Measurements from ENCODE around the gene FBN1.

FBN1 gene

DNA sequence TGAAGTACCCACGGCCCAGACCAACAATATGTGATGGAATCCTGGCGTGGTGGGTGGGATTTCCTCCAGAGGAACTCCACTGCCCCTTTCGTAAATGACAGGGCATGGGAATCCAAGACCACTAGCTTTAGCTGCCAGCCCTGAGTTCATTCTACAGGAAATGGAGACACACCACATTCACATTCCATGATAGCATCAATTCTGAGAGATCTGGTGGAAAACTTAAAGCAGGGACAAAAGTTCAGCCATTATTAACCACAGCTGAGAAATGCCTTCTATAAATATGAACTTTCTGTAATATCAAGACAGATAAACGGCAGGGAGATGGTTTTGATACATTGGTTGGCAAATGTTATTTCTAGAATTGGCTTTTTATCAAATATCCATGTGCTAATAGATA is 98.2 kb downstream of the FBN1 start:
- TF ChIP-seq SUZ12 (IDR thresholded peaks at IDR 0.05; ENCODE audit: extremely low read depth, insufficient read depth, insufficient read length) (no peak), ZNF274 (IDR thresholded peaks at IDR 0.05; ENCODE audit: low read depth, low read length) (no peak), YY1 (IDR thresholded peaks at IDR 0.05; ENCODE audit: insufficient read depth, insufficient read length) (no peak)
- no peaks in the 10 kb centered on the region for H3K36me3 ChIP-seq (ENCODE audit: insufficient read depth, insufficient read length, low read length)
- no peak overlapping the region for H3K9ac ChIP-seq (ENCODE audit: insufficient read length, low read depth)
- H3K4me3 ChIP-seq (ENCODE audit: insufficient read length, low read depth) = no peak overlapping the region
- no peak for DNase-seq (ENCODE audit: low read depth, low spot score)
- no peaks in the 10 kb centered on the region for H3K4me1 ChIP-seq (ENCODE audit: insufficient read depth, insufficient read length)
- no peaks in the 10 kb centered on the region for H3K27me3 ChIP-seq (ENCODE audit: insufficient read depth, insufficient read length)
- no peaks in the 10 kb centered on the region for H3K9me3 ChIP-seq (ENCODE audit: insufficient read depth, low read length)

DNA sequence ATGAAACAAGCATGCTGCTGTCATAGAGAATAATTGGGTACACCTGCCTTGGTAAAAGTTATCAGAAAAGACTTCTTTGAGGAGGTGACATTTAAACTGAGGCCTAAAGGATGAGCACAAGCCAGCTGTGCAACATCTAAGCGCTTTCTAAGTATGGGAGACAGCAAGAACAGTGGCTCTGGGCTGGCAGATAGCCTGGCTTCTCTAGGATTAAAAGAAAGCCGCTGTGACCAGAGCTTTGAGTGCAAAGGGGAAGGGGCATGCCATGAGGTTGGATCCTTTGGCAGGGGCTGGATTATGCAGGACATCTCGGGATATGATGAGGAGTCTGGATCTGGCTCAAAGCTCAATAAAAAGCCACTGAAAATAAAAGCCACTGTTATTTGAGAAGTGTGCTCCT is 99.2 kb downstream of the FBN1 start:
- no peak overlapping the region for H3K4me3 ChIP-seq (ENCODE audit: insufficient read length, low read depth)
- H3K4me1 ChIP-seq (ENCODE audit: insufficient read depth, insufficient read length) = no peaks in the 10 kb centered on the region
- H3K9ac ChIP-seq (ENCODE audit: insufficient read length, low read depth) = no peak overlapping the region

DNA sequence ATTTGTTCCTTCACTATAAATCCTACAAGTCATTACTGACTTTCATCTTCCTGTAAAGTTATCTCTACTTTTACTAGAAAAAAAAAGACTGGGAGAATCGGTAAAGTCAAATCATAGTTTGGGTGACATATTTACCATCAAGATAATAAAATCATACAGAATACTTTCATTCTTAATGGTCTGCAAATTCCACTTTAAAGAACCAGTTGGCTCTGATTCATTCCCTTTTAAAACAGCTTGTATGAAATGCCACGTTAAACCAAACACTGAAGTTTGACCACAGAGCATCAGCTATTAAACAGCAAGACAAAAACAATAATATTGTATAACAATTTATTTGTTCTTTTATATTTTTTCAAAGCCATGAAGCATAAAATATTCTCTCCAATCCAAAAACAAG is 100.7 kb downstream of the FBN1 start:
- TF ChIP-seq YY1 (IDR thresholded peaks at IDR 0.05; ENCODE audit: insufficient read depth, insufficient read length) = no peak
- TF ChIP-seq ZNF274 (IDR thresholded peaks at IDR 0.05; ENCODE audit: low read depth, low read length) = no peak
- TF ChIP-seq SUZ12 (IDR thresholded peaks at IDR 0.05; ENCODE audit: extremely low read depth, insufficient read depth, insufficient read length) = no peak
- Histone ChIP-seq H3K27me3 (ENCODE audit: insufficient read depth, insufficient read length) (no peaks in the 10 kb centered on the region), H3K4me3 (ENCODE audit: insufficient read length, low read depth) (no peak overlapping the region), H3K36me3 (ENCODE audit: insufficient read depth, insufficient read length, low read length) (no peaks in the 10 kb centered on the region), H3K9ac (ENCODE audit: insufficient read length, low read depth) (no peak overlapping the region), H3K4me1 (ENCODE audit: insufficient read depth, insufficient read length) (no peaks in the 10 kb centered on the region), H3K9me3 (ENCODE audit: insufficient read depth, low read length) (no peaks in the 10 kb centered on the region)
- DNase-seq (ENCODE audit: low read depth, low spot score) = no peak

More for the DNA sequence above, 99.2 kb downstream of the FBN1 start:
- H3K36me3 ChIP-seq (ENCODE audit: insufficient read depth, insufficient read length, low read length) = no peaks in the 10 kb centered on the region
- TF ChIP-seq SUZ12 (IDR thresholded peaks at IDR 0.05; ENCODE audit: extremely low read depth, insufficient read depth, insufficient read length) = no peak
- no peak for TF ChIP-seq YY1 (IDR thresholded peaks at IDR 0.05; ENCODE audit: insufficient read depth, insufficient read length)
- TF ChIP-seq ZNF274 (IDR thresholded peaks at IDR 0.05; ENCODE audit: low read depth, low read length) = no peak
- DNase-seq (ENCODE audit: low read depth, low spot score) = no peak
- H3K9me3 ChIP-seq (ENCODE audit: insufficient read depth, low read length) = no peaks in the 10 kb centered on the region
- no peaks in the 10 kb centered on the region for H3K27me3 ChIP-seq (ENCODE audit: insufficient read depth, insufficient read length)

DNA sequence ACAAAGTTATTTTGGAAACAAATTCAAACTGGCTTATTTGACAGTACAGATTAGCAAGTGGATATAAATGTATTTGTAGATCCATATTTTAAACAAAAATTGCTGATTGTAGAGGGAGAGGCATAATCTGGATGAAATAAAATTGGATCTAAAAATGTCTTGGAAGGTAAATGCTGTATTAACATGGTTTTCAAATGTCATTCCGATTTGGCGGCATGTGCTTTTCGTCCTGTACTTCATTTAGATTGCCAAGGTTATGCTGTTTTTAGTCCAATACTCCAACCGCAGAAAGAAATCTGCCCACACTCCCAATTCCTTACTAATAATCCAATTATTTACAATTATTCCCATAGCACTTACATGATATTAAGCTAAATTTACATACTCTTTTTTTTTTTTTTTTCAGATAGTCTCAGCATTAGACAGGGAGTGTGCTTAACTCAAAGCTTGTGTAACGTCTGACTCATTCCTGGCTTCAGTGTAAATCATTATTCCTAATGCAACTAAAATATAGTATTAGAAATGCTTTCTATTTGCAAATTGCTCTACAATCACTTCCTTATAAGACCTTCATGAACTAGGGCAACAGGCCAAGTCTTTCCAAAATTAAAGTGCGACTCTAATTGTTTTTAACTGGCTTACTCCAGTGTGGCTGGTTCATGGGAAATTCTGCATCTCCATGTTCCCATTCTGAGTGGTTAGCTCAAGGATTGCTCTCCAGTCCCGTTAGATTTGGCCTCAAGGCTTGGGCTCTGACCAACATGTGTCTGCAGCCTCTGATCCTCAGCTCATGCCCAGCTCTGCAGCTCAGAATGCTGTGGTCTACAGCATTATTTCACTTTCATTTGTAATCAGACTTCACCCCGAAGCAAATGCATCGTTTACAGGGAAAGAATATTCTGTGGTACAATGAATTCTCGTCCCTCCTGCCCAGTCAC is 103.9 kb downstream of the FBN1 start:
- Histone ChIP-seq H3K27me3 (ENCODE audit: insufficient read depth, insufficient read length) (no peaks in the 10 kb centered on the region), H3K4me3 (ENCODE audit: insufficient read length, low read depth) (no peak overlapping the region), H3K9ac (ENCODE audit: insufficient read length, low read depth) (no peak overlapping the region), H3K9me3 (ENCODE audit: insufficient read depth, low read length) (no peaks in the 10 kb centered on the region), H3K36me3 (ENCODE audit: insufficient read depth, insufficient read length, low read length) (no peaks in the 10 kb centered on the region), H3K4me1 (ENCODE audit: insufficient read depth, insufficient read length) (no peaks in the 10 kb centered on the region)
- TF ChIP-seq ZNF274 (IDR thresholded peaks at IDR 0.05; ENCODE audit: low read depth, low read length) (no peak), YY1 (IDR thresholded peaks at IDR 0.05; ENCODE audit: insufficient read depth, insufficient read length) (no peak), SUZ12 (IDR thresholded peaks at IDR 0.05; ENCODE audit: extremely low read depth, insufficient read depth, insufficient read length) (no peak)
- no peak for DNase-seq (ENCODE audit: low read depth, low spot score)

DNA sequence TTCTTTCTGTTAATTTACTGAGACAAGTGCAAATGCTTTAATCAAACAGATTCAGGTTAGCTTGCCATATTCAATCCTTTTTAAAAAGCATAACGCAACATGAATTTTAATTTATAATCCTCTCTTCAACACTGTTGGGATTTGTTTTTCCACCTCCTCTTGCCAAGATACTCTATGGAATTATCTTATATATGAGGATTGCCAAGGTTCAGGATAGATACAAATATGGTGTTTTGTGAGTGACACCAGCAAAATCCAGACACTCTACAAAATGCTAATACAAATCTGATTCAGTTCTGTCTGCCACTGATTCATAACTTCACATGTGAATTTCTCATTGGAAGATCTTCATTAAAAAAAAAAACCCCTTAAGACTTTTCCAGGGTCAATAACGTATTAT is 104.8 kb downstream of the FBN1 start:
- no peaks in the 10 kb centered on the region for H3K4me1 ChIP-seq (ENCODE audit: insufficient read depth, insufficient read length)
- TF ChIP-seq SUZ12 (IDR thresholded peaks at IDR 0.05; ENCODE audit: extremely low read depth, insufficient read depth, insufficient read length) (no peak), YY1 (IDR thresholded peaks at IDR 0.05; ENCODE audit: insufficient read depth, insufficient read length) (no peak), ZNF274 (IDR thresholded peaks at IDR 0.05; ENCODE audit: low read depth, low read length) (no peak)
- H3K9ac ChIP-seq (ENCODE audit: insufficient read length, low read depth) = no peak overlapping the region
- H3K36me3 ChIP-seq (ENCODE audit: insufficient read depth, insufficient read length, low read length) = no peaks in the 10 kb centered on the region
- H3K4me3 ChIP-seq (ENCODE audit: insufficient read length, low read depth) = no peak overlapping the region
- H3K9me3 ChIP-seq (ENCODE audit: insufficient read depth, low read length) = no peaks in the 10 kb centered on the region
- DNase-seq (ENCODE audit: low read depth, low spot score) = no peak
- H3K27me3 ChIP-seq (ENCODE audit: insufficient read depth, insufficient read length) = no peaks in the 10 kb centered on the region

DNA sequence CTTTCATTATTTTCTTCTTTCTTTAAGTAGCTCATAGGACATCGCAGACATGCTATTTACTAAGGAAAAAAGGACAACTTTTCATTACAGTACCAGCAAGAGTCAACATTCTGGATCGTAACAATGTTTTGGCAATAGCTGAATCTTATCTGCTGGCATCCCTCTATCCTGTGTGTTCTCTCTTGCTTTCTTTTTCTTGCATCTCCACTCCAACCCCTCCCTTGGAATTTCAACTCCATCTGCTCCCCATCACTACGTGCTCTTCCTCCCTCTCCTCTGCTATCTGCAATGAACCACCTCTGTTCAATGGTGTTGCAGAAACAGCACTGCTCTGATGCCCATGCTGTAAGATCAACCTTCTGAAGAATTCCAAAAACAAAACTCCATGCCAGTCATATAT is 106.6 kb downstream of the FBN1 start:
- no peak for DNase-seq (ENCODE audit: low read depth, low spot score)
- H3K9ac ChIP-seq (ENCODE audit: insufficient read length, low read depth) = no peak overlapping the region
- no peaks in the 10 kb centered on the region for H3K36me3 ChIP-seq (ENCODE audit: insufficient read depth, insufficient read length, low read length)
- H3K4me1 ChIP-seq (ENCODE audit: insufficient read depth, insufficient read length) = no peaks in the 10 kb centered on the region
- H3K27me3 ChIP-seq (ENCODE audit: insufficient read depth, insufficient read length) = no peaks in the 10 kb centered on the region
- no peaks in the 10 kb centered on the region for H3K9me3 ChIP-seq (ENCODE audit: insufficient read depth, low read length)
- TF ChIP-seq YY1 (IDR thresholded peaks at IDR 0.05; ENCODE audit: insufficient read depth, insufficient read length) (no peak), ZNF274 (IDR thresholded peaks at IDR 0.05; ENCODE audit: low read depth, low read length) (no peak), SUZ12 (IDR thresholded peaks at IDR 0.05; ENCODE audit: extremely low read depth, insufficient read depth, insufficient read length) (no peak)
- H3K4me3 ChIP-seq (ENCODE audit: insufficient read length, low read depth) = no peak overlapping the region

DNA sequence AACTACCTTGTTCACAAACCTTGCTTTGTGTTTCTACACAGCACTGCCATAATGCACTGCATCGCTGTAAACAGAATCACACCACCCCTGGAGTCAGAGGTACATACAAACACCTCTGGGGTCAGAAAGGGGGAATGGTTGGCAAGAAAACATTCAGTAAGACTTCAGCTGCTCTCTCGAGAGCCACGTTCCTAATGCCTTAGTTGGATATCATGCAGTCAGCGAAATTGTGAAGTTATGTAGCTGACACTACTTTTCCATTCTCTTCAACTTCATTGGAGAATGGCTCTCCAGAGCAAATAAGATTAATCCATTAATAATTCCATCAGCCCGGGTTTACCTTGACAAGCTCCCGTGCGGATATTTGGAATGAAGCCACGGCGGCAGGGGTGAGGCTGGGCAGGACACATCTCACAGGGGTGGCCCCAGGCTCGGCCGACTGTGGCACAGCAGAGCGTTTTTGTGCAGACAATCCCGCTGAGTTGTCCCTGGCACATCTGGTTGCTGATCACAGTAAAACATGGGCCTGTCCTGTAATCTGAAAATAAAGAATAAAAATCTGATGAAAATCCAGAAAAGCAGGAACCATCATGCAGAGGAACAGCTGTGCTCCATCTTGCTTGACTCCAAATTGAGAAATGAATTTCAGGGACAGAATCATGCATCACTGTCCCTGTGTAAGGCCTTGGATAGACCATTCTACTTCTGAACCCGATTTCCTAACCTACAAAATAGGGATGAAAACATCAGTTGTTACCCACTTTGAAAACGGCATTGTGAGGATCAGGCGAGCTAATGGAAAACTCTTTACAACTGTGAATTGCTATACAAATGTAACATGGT is 108.0 kb downstream of the FBN1 start:
- no peaks in the 10 kb centered on the region for H3K4me1 ChIP-seq (ENCODE audit: insufficient read depth, insufficient read length)
- no peak overlapping the region for H3K4me3 ChIP-seq (ENCODE audit: insufficient read length, low read depth)
- TF ChIP-seq ZNF274 (IDR thresholded peaks at IDR 0.05; ENCODE audit: low read depth, low read length) = no peak
- TF ChIP-seq YY1 (IDR thresholded peaks at IDR 0.05; ENCODE audit: insufficient read depth, insufficient read length) = no peak
- no peak for TF ChIP-seq SUZ12 (IDR thresholded peaks at IDR 0.05; ENCODE audit: extremely low read depth, insufficient read depth, insufficient read length)
- no peaks in the 10 kb centered on the region for H3K36me3 ChIP-seq (ENCODE audit: insufficient read depth, insufficient read length, low read length)
- H3K9me3 ChIP-seq (ENCODE audit: insufficient read depth, low read length) = no peaks in the 10 kb centered on the region
- H3K9ac ChIP-seq (ENCODE audit: insufficient read length, low read depth) = no peak overlapping the region
- no peak for DNase-seq (ENCODE audit: low read depth, low spot score)
- H3K27me3 ChIP-seq (ENCODE audit: insufficient read depth, insufficient read length) = no peaks in the 10 kb centered on the region
